ENCODE measurements around the gene MAPK1IP1L. TPM values are rescaled to one million over a fixed set of nuclear protein-coding genes. Genes with fewer than 3 reads are reported as not detected.

MAPK1IP1L gene
- total and polyA plus RNA-seq, 8 donors = 7.0 to 53.1 (median 28.6) TPM

GRCh38 chr14:55117803-55118441 is 66.5 kb downstream of the MAPK1IP1L start:
- intact Hi-C loops (cut with DNase I; ENCODE audit: low total_unique reads) = no loop called here

GRCh38 chr14:55118761-55119160 is 67.3 kb downstream of the MAPK1IP1L start:
- DNase-seq = no peak
- intact Hi-C loops (cut with DNase I; ENCODE audit: low total_unique reads) = no loop called here
- Histone ChIP-seq H3K4me3 (no peak overlapping the region), H3K27me3 (no peaks in the 10 kb centered on the region), H3K4me1 (peaks cover 28 to 78% (median 60%) of the 10 kb centered on the region in 4 donors), H3K36me3 (no peaks in the 10 kb centered on the region), H3K27ac (peak overlapping the region; percentile 22 to 80 (median 65)), H3K9me3 (no peaks in the 10 kb centered on the region)
- WGBS, 5 donors = 50 to 72% (median 69%) methylated on average over 3 of the region's 3 CpGs
- TF ChIP-seq POLR2AphosphoS5 (IDR thresholded peaks at IDR 0.05) (no peak), EP300 (IDR thresholded peaks at IDR 0.05) (no peak), CTCF (IDR thresholded peaks at IDR 0.05) (no peak), POLR2A (IDR thresholded peaks at IDR 0.05) (no peak)

More at GRCh38 chr14:55117803-55118441, 66.5 kb downstream of the MAPK1IP1L start:
- no peaks in the 10 kb centered on the region for H3K36me3 ChIP-seq
- DNase-seq = no peak
- H3K27me3 ChIP-seq = no peaks in the 10 kb centered on the region
- WGBS, 5 donors = 60 to 79% (median 69%) methylated on average over 7 of the region's 7 CpGs
- H3K4me1 ChIP-seq = peaks cover 24 to 70% (median 51%) of the 10 kb centered on the region in 4 donors
- TF ChIP-seq CTCF (IDR thresholded peaks at IDR 0.05) = no peak
- TF ChIP-seq POLR2A (IDR thresholded peaks at IDR 0.05) = no peak
- TF ChIP-seq EP300 (IDR thresholded peaks at IDR 0.05) = no peak
- TF ChIP-seq POLR2AphosphoS5 (IDR thresholded peaks at IDR 0.05) = no peak
- no peaks in the 10 kb centered on the region for H3K9me3 ChIP-seq
- no peak overlapping the region for H3K4me3 ChIP-seq
- H3K27ac ChIP-seq = peak overlapping the region; percentile 62 to 80 (median 65)

Other genes with a start within 250 kb of the MAPK1IP1L start
- 10 to 100 TPM in 3 of 5 donors, 1 to 10 TPM in 1, under 1 TPM in 1; 0.58 to 52.1 (median 12.7) TPM for gene GCH1, start 148.8 kb upstream of the MAPK1IP1L start, total RNA-seq
- 10 to 100 TPM in 2 of 3 donors, 1 to 10 TPM in 1; 8.0 to 10.5 (median 10.3) TPM for gene GCH1, start 148.8 kb upstream of the MAPK1IP1L start, polyA plus RNA-seq
- gene WDHD1, start 24.5 kb upstream of the MAPK1IP1L start, total RNA-seq = 10 to 100 TPM in 1 of 5 donors, 1 to 10 TPM in 1, under 1 TPM in 2, not detected in 1; 0.29 to 15.6 (median 4.4) TPM
- gene WDHD1, start 24.5 kb upstream of the MAPK1IP1L start, polyA plus RNA-seq = 1 to 10 TPM in 2 of 3 donors, under 1 TPM in 1; 0.87 to 1.6 (median 1.2) TPM
- 10 to 100 TPM in 4 of 5 donors, 1 to 10 TPM in 1; 4.3 to 29.2 (median 18.1) TPM for gene SOCS4, start 24.4 kb upstream of the MAPK1IP1L start, total RNA-seq
- 1 to 10 TPM; 4.1 to 8.4 (median 7.1) TPM for gene SOCS4, start 24.4 kb upstream of the MAPK1IP1L start, polyA plus RNA-seq
- gene LGALS3, start 77.6 kb downstream of the MAPK1IP1L start, total RNA-seq = 100 to 1,000 TPM; 163 to 275 (median 222) TPM
- gene LGALS3, start 77.6 kb downstream of the MAPK1IP1L start, polyA plus RNA-seq = 100 to 1,000 TPM; 415 to 676 (median 423) TPM
- gene DLGAP5, start 139.9 kb downstream of the MAPK1IP1L start, total RNA-seq = 1 to 10 TPM in 4 of 5 donors, under 1 TPM in 1; 0.45 to 7.7 (median 3.5) TPM
- gene DLGAP5, start 139.9 kb downstream of the MAPK1IP1L start, polyA plus RNA-seq = 1 to 10 TPM in 2 of 3 donors, under 1 TPM in 1; 0.61 to 2.0 (median 2.0) TPM
- gene FBXO34, start 219.8 kb downstream of the MAPK1IP1L start, total RNA-seq = 10 to 100 TPM; 18.7 to 55.0 (median 45.3) TPM
- gene FBXO34, start 219.8 kb downstream of the MAPK1IP1L start, polyA plus RNA-seq = 10 to 100 TPM in 1 of 3 donors, 1 to 10 TPM in 2; 6.7 to 13.0 (median 9.5) TPM

Measured in stomach (tissue), 9 donors.